Lower leg skin (tissue), 4 donors: ENCODE measurements around the gene RNF17. TPM values are rescaled to one million over a fixed set of nuclear protein-coding genes. Genes with fewer than 3 reads are reported as not detected.

ENCODE experiments used
- DNase-seq, 2 donors: peaks; one replicate each; pipeline ENCODE4 v3.0.0-alpha.2; 2019; ENCODE audit warnings: low spot score in 2 of 2
- H3K4me3 ChIP-seq: fragments of 200-600 bp; sonication (generic); 2 replicates; pipeline ENCODE4 v1.5.1; 2017; ENCODE audit warnings: mild to moderate bottlenecking, low read depth; ENCODE audit not compliant: poor library complexity, severe bottlenecking
- POLR2A ChIP-seq, 2 donors: fragments of 450-650 bp; IDR thresholded peaks; one replicate each; pipeline ENCODE4 v1.6.1; 2016 to 2017; ENCODE audit warnings: antibody characterized with exemption in 2 of 2, mild to moderate bottlenecking in 1 of 2, moderate library complexity in 1 of 2
- WGBS, 2 donors: methylation state at CpG; one replicate each; pipeline ENCODE4 v1.1.5; 2018; 5-methylcytosine and 5-hydroxymethylcytosine counted together
- intact Hi-C: fragments of 100-400 bp; cut with DNase I; formaldehyde crosslinking; loops from one replicate; pipeline ENCODE4 v1.15.0; 2023; ENCODE audit warnings: low total_unique reads
- total RNA-seq, 4 donors: library from RNA; depleted of rRNA; stranded (reverse); fragments of >200 nt; gene quantifications; one replicate each; pipeline ENCODE4 v1.1.0, GENCODE V29; 2016
- TF ChIP-seq, protein P1 (sequence below), 3 donors: fragments of 450-650 bp; IDR thresholded peaks; one replicate each; pipeline ENCODE4 v1.5.1; 2016; ENCODE audit warnings: antibody characterized with exemption in 3 of 3, mild to moderate bottlenecking in 3 of 3, moderate library complexity in 2 of 3

Gene RNF17
- total RNA-seq, 4 donors from 2014 or later, result 0.19 TPM; not detected in 3

GRCh38 chr13:24851546-24851945 is 87.6 kb downstream of the RNF17 start:
- H3K4me3 ChIP-seq, result no peak overlapping the region
- intact Hi-C loops, result no loop called here
- TF ChIP-seq, protein P1, sequence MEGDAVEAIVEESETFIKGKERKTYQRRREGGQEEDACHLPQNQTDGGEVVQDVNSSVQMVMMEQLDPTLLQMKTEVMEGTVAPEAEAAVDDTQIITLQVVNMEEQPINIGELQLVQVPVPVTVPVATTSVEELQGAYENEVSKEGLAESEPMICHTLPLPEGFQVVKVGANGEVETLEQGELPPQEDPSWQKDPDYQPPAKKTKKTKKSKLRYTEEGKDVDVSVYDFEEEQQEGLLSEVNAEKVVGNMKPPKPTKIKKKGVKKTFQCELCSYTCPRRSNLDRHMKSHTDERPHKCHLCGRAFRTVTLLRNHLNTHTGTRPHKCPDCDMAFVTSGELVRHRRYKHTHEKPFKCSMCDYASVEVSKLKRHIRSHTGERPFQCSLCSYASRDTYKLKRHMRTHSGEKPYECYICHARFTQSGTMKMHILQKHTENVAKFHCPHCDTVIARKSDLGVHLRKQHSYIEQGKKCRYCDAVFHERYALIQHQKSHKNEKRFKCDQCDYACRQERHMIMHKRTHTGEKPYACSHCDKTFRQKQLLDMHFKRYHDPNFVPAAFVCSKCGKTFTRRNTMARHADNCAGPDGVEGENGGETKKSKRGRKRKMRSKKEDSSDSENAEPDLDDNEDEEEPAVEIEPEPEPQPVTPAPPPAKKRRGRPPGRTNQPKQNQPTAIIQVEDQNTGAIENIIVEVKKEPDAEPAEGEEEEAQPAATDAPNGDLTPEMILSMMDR (IDR thresholded peaks at IDR 0.05), result no peak
- no peak for TF ChIP-seq POLR2A (IDR thresholded peaks at IDR 0.05)
- no peak for DNase-seq
- WGBS, 2 donors, result 35 to 44% methylated on average over 1 of the region's 1 CpG

- H3K4me3 ChIP-seq, result no peak overlapping the region
- intact Hi-C loops, result no loop called here
- no peak for TF ChIP-seq POLR2A (IDR thresholded peaks at IDR 0.05)
- TF ChIP-seq, protein P1 (IDR thresholded peaks at IDR 0.05), result no peak
- no peak for DNase-seq
These were observed 90.3 kb downstream of the RNF17 start for GRCh38 chr13:24854311-24854710.

DNA sequence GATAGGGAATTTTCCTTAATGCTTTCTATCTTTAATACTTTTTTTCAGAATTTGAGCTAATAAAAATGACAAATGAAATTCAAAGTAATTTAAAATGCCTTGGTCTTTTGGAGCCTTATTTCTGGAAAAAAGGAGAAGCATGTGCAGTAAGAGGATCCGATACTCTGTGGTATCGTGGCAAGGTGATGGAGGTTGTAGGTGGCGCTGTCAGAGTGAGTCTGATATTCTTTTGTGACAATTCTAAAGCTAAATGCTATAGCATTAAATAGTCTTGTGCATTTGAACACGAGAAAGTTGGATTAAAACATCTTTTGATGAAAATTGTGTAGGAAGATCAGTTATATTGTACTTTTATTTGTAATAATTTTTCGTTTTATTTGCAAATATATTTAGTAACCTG is 95.0 kb downstream of the RNF17 start:
- TF ChIP-seq POLR2A (IDR thresholded peaks at IDR 0.05), result no peak
- TF ChIP-seq, protein P1 (IDR thresholded peaks at IDR 0.05), result no peak
- intact Hi-C loops, result no loop called here
- 85% methylated on average over 5 of the region's 5 CpGs for WGBS, 2 donors
- H3K4me3 ChIP-seq, result no peak overlapping the region
- no peak for DNase-seq

DNA sequence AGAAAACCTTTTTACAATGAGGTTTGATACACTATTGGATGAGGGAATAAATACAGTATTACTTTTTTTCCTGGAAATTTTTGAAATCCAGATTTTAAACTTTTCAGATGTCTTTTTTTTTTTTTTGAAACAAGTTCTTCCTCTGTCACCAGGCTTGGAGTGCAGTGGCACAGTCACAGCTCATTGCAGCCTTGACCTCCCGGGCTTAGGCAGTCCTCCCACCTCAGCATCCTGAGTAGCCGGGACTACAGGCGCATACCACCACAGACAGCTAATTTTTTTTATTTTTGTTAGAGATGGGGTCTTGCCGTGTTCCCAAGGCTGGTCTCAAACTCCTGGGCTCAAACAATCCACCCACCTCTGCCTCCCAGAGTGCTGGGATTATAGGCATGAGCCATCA is 96.8 kb downstream of the RNF17 start:
- TF ChIP-seq, protein P1 (IDR thresholded peaks at IDR 0.05), result no peak
- no peak for TF ChIP-seq POLR2A (IDR thresholded peaks at IDR 0.05)
- intact Hi-C loops, result no loop called here
- no peak overlapping the region for H3K4me3 ChIP-seq
- 83 to 84% methylated on average over 4 of the region's 4 CpGs for WGBS, 2 donors
- DNase-seq, result no peak

DNA sequence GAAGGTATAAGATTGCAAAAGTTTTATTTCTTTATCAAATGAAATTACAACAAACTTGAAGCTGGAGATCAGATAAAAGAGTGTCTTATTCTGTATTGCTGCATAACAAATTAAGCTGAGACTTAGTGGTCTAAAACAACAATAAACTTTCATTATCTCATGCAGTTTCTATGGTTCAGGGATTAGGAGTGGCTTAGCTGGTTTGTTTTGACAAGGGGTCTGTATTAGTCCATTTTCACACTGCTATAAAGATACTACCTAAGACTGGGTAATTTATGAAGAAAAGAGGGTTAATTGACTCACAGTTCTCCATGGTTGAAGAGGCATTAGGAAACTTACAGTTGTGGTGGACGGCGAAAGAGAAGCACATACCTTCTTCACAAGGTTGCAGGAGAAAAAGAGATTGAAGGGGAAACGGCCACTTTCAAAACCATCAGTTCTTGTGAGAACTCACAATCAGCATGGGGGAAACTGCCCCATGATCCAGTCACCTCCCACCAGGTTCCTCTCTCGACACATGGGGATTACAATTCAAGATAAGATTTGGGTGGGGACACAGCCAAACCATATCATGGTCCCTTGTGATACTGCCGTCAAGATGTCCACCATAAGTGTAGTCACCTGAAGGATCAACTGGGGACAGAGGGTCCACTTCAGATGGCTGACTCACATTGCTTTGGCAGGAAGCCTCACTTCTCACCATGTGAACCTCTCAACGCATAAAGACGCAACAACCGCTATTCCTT is 97.8 kb downstream of the RNF17 start:
- intact Hi-C loops, result no loop called here
- no peak overlapping the region for H3K4me3 ChIP-seq
- 94 to 97% methylated on average over 8 of the region's 8 CpGs for WGBS, 2 donors
- DNase-seq, result no peak
- TF ChIP-seq, protein P1 (IDR thresholded peaks at IDR 0.05), result no peak
- TF ChIP-seq POLR2A (IDR thresholded peaks at IDR 0.05), result no peak
